Stimulated activated CD8-positive, alpha-beta memory T cell treated with anti-CD3 and anti-CD28 coated beads, Interleukin-12 subunit alpha, Interleukin-12 subunit beta, amount 100 ng/mL, for 24 hours (primary cell): ENCODE data around the gene RIPOR3.
"Not testable (repeated sequence)": the region's sequence is repeated elsewhere in the genome, so short reads cannot be mapped to it uniquely, and the experiment has no call there.

ENCODE experiments used
- DNase-seq: peaks from one replicate; pipeline ENCODE4 v3.0.0-alpha.2; 2020; ENCODE audit errors: extremely low read depth

The RIPOR3 gene

DNA sequence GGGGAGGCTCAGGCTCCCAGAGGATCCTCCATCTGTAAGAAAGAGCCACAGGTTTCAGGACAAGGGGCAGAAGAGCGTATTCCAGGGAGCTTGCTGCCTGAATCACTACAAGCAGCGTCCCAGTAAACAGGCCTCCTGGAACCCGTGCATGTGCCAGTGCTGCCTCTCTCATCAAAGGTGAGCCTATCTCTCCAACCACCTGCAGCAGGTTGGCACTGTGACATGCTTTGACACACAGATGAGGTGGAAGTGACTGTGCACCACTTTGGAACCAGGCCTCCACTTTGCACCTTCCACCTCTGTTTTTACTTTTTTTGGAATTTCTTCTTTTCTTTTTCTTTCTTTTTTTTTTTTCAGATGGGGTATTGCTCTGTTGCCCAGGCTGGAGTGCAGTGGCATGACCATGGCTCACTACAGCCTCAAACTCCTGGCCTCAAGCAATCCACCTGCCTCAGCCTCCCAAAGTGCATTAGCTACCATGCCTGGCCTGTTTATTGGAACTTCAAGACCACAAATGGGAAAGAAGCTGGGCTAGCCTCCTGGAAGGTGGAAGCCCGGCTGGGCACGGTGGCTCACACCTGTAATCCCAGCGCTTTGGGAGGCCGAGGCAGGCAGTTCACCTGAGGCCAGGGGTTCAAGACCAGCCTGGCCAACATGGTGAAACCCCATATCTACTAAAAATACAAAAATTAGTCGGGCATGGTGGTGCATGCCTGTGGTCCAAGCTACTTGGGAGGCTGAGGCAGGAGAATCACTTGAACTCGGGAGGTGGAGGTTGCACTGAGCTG, 12.5 kb upstream of the RIPOR3 start:
- not testable (repeated sequence) for DNase-seq

GRCh38 chr20:50701041-50701963, 10.0 kb upstream of the RIPOR3 start:
- no peak for DNase-seq

DNA sequence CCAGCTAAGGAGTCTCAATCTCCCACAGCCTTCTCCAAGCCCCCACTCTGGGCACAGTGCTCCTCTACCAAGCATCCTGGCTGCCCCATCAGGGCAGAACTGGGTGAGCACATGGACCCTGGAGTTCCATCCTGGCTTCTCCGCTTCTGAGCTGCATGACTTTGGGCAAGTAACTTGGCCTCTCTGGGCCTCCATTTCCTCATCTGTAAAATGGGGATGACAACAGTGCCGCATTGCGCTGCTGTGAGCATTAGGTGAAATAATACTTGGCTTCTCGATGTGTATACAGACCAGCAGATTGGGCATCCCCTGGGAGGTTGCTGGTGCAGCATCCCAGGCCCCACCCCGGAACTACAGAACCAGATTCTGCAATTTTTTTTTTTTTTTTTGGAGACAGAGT, 8.3 kb upstream of the RIPOR3 start:
- no peak for DNase-seq

DNA sequence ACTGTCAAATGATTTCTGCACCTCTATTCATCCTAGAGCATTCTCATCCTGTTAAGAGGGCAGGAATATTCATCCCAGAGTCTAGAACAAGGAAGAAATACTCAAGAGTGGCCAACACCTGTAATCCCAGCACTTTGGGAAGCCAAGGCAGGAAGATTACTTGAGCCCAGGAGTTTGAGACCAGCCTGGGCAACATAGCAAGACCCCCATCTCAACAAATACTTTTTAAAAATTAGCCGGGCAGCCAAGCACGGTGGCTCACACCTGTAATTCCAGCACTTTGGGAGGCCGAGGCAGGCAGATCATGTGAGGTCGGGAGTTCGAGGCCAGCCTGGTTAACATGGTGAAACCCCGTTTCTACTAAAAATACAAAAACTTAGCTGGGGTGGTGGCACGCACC, 6.9 kb upstream of the RIPOR3 start:
- DNase-seq = not testable (repeated sequence)

DNA sequence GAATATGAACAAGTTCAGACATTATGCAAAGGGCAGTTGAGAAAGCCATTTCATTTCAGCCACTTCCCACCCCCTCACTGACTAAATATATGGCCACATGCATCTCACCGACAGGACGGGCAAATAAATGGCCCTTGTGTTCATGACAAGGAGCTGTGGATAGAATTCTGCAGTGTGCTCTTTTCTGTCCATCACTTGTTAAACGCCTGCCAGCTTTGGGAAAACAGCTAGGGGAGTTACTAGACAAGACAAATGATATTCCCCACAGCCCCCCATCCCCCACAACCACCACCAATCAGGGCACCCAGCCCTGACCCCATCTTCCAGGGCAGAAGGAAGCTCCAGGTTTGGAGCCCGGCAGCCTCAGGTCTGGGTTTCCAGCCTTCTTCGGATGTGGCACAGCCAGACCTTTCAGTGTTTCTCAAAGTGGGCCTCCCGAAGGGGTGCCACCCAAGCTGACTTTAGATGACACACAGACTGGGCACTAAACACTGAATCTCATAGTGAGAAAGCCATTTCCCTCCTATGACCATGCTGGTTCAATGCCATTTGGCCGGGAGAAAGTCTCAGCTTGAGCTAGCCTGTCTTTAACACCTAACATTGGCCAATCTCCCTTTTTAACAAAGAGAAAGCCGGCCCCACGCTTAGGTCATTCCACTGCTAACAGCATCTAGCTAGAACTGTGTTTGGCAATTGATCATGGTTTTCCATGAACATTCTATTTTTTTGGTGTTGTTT, 4.0 kb upstream of the RIPOR3 start:
- DNase-seq = no peak

- no peak for DNase-seq
Measured at GRCh38 chr20:50694379-50695134, 3.2 kb upstream of the RIPOR3 start.

- no peak for DNase-seq
Measured at GRCh38 chr20:50693001-50693400, 1.7 kb upstream of the RIPOR3 start.

DNA sequence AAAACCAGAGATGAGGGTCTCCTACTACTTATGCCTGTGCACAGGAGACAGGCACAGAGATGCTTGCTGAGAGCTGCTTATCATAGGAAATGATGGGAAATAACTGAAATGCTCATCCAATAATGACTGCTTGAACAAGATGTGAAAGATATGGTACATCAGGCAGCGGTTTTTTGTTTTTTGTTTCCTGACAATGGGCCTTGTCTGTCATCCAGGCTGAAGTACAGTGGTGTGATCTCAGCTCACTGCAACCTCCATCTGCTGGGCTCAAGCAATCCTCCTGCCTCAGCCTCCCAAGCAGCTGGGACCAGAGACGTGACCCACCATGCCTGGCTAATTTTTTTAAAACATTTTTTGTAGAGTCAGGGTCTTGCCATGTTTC, 1.2 kb upstream of the RIPOR3 start:
- DNase-seq = no peak

GRCh38 chr20:50691573-50692551, 520 bp upstream of the RIPOR3 start:
- no peak for DNase-seq

DNA sequence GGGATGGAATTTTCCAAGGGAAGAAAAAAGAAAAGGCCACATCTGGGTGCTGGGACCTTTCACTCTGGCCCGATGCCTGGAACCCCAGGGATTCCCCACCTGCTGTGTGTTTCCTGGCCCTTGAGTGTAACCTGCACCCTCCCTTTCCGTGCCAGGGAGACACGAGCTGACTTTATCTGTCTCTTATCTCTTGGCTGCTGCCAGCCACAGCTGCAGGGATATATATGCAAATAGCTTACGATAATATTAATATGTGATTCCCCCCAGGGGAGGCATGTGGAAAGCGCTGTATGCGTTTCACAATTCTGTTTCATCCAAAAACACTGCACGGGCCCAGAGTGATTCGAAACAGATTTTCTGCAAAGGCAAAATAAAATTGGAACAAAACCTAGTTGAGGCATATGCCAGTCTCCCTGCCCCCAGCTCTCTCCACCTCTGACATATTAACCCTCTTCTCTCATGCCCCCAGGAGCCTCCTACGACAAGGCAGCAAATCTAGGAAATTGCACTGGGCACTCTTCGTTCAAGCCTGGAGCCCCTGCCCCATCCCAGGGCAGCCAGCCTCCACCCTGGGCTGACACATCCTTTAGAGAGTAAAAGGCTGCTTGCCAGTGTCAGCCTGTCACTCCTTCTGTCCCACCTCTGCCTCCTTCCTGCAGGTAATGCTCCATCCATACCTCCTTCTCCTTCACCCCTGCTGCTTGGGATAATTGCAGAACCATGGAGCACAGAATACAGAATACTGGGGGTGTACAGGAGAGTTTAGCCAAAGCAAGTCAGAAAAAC, 1.3 kb downstream of the RIPOR3 start:
- no peak for DNase-seq

DNA sequence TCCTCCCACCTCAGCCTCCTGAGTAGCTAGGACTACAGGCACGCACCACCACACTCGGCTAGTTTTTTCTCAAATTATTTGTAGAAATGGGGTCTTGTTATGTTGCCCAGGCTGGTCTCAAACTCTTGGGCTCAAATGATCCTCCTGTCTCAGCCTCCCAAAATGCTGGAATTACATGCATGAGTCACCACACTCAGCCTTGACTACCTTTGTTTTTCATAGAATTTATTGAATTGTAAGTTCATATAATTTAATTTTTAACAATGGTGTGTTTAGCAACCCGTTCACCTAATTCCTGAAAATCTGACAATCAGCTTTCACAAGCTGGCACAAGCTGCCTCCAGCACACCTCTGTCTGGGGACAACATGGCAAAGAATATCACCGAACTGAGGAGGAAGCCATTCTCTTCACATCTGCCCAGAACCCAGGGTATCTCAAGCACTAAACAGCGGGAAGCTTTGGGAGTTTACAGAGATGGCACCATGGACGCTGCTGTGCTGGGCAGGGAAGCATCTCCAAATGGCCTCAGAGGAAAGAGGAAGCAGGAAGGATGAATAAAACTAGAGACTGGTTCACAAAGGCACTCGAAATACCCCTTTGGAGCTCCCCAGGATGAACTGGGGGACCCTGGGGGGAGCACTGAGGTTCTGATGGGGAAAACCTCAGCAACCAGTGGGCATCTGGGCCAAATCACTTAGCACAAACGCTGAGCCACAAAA, 2.9 kb downstream of the RIPOR3 start:
- DNase-seq = no peak

DNA sequence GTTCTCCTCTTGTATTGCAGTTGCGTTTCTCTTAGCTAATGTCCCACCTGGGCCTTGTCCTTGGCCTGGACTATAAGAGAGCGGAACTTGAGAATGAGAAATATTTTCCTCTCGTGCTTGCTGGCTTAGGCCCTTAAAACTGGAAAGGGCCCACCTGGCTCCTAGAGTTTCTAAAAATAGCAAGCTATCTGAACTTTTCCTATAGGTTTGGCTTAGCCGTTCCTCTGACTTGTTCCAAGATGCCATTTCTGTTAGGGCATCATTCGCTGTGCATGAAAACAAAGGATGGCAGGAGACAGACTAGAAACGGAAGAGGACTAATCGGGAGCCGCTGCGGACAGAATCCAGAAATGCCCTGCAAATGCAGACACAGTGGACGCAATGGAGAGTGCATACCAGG, 4.5 kb downstream of the RIPOR3 start:
- DNase-seq = no peak

DNA sequence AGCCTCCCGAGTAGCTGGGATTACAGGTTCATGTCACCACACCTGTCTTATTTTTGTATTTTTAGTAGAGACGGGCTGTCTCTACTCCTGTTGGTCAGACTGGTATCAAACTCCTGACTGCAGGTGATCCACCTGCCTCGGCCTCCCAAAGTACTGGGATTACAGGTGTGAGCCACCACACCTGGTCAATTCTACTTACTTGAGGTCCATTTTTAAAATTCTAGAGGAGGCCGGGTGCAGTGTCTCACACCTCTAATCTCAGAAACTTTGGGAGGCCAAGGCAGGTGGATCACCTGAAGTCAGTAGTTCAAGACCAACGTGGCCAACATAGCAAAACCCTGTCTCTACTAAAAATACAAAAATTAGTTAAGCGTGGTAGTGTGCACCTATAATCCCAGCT, 7.8 kb downstream of the RIPOR3 start:
- no peak for DNase-seq

- DNase-seq = no peak
Measured at GRCh38 chr20:50682947-50683530, 8.3 kb downstream of the RIPOR3 start.

GRCh38 chr20:50682065-50682464, 9.3 kb downstream of the RIPOR3 start:
- no peak for DNase-seq

DNA sequence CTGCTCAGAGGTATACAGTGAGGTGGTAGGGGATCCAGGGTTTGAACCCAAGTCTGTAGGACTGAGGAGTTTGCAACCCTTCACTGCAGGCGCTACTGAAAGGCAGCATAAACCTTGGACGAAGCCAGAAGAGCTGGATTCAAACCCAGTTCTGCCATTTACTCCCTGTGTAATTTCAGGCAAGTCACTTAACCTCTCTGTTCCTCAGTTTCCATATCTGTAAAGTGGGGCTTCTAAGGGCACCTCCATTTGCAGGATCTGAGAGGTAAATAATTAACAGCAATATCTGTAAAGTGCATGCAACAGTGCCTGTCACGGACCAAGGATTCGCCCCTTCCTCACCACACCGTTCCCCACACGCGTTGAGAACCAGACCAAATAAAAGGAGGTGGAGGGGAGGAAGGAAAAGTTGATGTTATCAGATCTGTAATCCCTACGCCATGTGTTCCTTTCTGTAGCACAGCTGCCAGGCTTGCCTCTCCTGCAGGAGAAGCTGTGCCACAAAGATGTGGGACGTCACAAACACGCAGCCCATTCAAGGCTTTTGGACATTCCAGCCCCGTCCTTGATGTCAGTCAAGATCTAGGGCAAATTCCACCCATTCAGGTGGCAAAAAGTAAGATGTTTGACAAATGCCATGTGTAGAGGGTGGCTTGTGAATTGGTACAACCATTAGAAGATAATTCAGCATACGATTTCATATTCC, 9.8 kb downstream of the RIPOR3 start:
- no peak for DNase-seq

DNA sequence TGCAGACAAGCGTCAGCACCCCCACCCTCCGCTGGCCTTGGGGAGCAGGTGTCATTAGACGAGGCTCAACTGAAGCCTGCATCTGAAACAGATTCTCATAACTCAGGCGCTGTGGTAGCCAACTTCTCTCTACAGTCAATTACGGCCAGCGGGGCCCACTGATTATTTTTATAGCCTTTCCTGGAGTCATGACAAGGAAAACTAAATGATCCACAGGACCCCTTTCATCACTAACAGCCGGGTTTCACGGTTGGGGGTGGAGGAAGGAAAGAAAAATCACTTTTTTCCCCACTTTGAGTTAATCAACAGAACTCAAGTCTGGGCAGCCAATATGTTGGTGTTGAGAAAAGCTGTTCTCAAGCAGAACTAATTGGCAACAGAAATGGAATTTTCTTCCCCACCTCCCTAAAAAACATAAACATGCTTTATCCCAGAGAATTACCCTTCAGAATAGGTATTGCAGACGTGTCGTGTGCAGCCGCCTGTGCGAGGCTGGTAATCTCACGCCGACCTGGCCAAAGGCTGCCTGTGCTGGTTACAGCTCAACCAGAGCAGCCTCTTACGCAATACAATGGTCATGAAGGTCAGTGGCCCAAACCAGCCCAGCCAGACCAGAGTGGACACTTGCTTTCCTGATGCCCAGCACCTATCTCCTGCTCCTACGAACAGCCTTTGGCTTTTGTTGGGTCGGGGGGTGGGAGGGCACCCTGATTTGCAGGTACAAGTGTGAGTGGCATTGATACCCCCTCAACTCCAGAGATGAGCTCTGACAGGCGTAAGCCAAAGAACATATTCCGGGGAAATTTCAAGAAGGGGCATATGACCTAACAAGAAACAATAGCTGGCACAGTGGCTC, 11.0 kb downstream of the RIPOR3 start:
- DNase-seq = no peak
